ENCODE results near the gene STXBP6. TPM values are rescaled to one million over a fixed set of nuclear protein-coding genes. Genes with fewer than 3 reads are reported as not detected.

STXBP6 gene
- polyA plus RNA-seq, 1 donor (not counting 4 experiments of a cell fraction or from before 2014, with no cell fraction given), result 1.4 TPM

GRCh38 chr14:24861083-24861630 lies 188.8 kb downstream of the STXBP6 start:
- H3K27ac ChIP-seq (ENCODE audit: control insufficient read depth, insufficient read depth, low read length), result peak overlapping the region; percentile 45

DNA sequence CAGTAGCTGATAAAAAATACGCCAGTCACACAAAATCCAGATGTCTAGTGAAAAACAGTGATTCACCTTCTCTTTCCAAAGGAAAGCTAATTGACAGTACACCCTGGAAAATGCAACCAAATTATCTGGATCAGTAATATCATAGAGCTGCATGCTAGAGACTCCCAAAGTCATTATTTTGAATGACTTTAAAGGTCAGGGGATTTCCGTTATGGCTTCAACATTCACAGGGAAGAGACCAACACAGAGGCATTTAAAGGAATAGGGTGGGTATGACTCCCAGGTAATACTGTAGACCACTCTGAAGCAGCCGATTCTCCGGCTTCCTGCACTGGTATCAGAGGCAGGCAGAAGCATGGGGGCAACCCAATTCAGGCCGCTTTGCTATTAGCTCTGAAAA lies 190.4 kb downstream of the STXBP6 start:
- no peaks in the 10 kb centered on the region for H3K36me3 ChIP-seq (ENCODE audit: control insufficient read depth in 2 of 2, extremely low read depth in 1 of 2, insufficient read depth in 2 of 2, low read length in 2 of 2)
- no peak overlapping the region for H3K9ac ChIP-seq (ENCODE audit: control insufficient read depth, extremely low read depth, insufficient read depth, low read length)
- H3K27ac ChIP-seq (ENCODE audit: control insufficient read depth, insufficient read depth, low read length), result no peak overlapping the region
- H3K79me2 ChIP-seq (ENCODE audit: control insufficient read depth, insufficient read depth, low read length), result no peaks in the 10 kb centered on the region
- H3K4me1 ChIP-seq (ENCODE audit: control insufficient read depth, extremely low read depth, insufficient read depth, low read length), result peaks cover 6% of the 10 kb centered on the region
- dilution Hi-C loops (cut with MboI; ENCODE audit: extremely low pct_ligation_motif_present, low sequenced_read_pairs), result no loop called here
- H3K27me3 ChIP-seq (ENCODE audit: control insufficient read depth, extremely low read depth, insufficient read depth, low read length), result no peaks in the 10 kb centered on the region
- no peaks in the 10 kb centered on the region for H4K20me1 ChIP-seq (ENCODE audit: control insufficient read depth, extremely low read depth, insufficient read depth, low read length)
- DNase-seq (ENCODE audit: low read depth, low spot score), result no peak
- FAIRE-seq, result no peak
- no peak overlapping the region for H3K4me3 ChIP-seq (ENCODE audit: control insufficient read depth in 2 of 3, extremely low read depth in 1 of 3, insufficient read depth in 2 of 3, low read depth in 1 of 3, low read length in 3 of 3)
- H3K9me1 ChIP-seq (ENCODE audit: control insufficient read depth, extremely low read depth, insufficient read depth, low read length), result no peaks in the 10 kb centered on the region
- no peaks in the 10 kb centered on the region for H3K9me3 ChIP-seq (ENCODE audit: control insufficient read depth, low read depth, low read length)
- no peak overlapping the region for H2AFZ ChIP-seq (ENCODE audit: control insufficient read depth, low read length)
- TF ChIP-seq CTCF (optimal IDR thresholded peaks at IDR 0.05 in 1 of 3, IDR thresholded peaks at IDR 0.05 in 1 of 3, conservative IDR thresholded peaks at IDR 0.05 in 1 of 3; ENCODE audit: extremely low read depth in 1 of 3, insufficient read depth in 2 of 3, low read length in 3 of 3) (no peak), EZH2 (IDR thresholded peaks at IDR 0.05; ENCODE audit: low read length) (no peak)
- H3K4me2 ChIP-seq (ENCODE audit: control insufficient read depth, extremely low read depth, insufficient read depth, low read depth, low read length), result no peak overlapping the region

More at GRCh38 chr14:24861083-24861630, 188.8 kb downstream of the STXBP6 start:
- H3K4me1 ChIP-seq (ENCODE audit: control insufficient read depth, extremely low read depth, insufficient read depth, low read length), result peaks cover 6% of the 10 kb centered on the region
- peak overlapping the region; percentile 20 to 54 (median 40) for H3K4me3 ChIP-seq (ENCODE audit: control insufficient read depth in 2 of 3, extremely low read depth in 1 of 3, insufficient read depth in 2 of 3, low read depth in 1 of 3, low read length in 3 of 3)
- H3K79me2 ChIP-seq (ENCODE audit: control insufficient read depth, insufficient read depth, low read length), result no peaks in the 10 kb centered on the region
- H2AFZ ChIP-seq (ENCODE audit: control insufficient read depth, low read length), result peak overlapping the region; percentile 82
- no peaks in the 10 kb centered on the region for H3K9me1 ChIP-seq (ENCODE audit: control insufficient read depth, extremely low read depth, insufficient read depth, low read length)
- TF ChIP-seq EZH2 (IDR thresholded peaks at IDR 0.05; ENCODE audit: low read length), result no peak
- no peak for TF ChIP-seq CTCF (optimal IDR thresholded peaks at IDR 0.05 in 1 of 3, IDR thresholded peaks at IDR 0.05 in 1 of 3, conservative IDR thresholded peaks at IDR 0.05 in 1 of 3; ENCODE audit: extremely low read depth in 1 of 3, insufficient read depth in 2 of 3, low read length in 3 of 3)
- H3K27me3 ChIP-seq (ENCODE audit: control insufficient read depth, extremely low read depth, insufficient read depth, low read length), result no peaks in the 10 kb centered on the region
- no peaks in the 10 kb centered on the region for H4K20me1 ChIP-seq (ENCODE audit: control insufficient read depth, extremely low read depth, insufficient read depth, low read length)
- H3K4me2 ChIP-seq (ENCODE audit: control insufficient read depth, extremely low read depth, insufficient read depth, low read depth, low read length), result peak overlapping the region; percentile 67
- no peaks in the 10 kb centered on the region for H3K36me3 ChIP-seq (ENCODE audit: control insufficient read depth in 2 of 2, extremely low read depth in 1 of 2, insufficient read depth in 2 of 2, low read length in 2 of 2)
- DNase-seq (ENCODE audit: low read depth, low spot score) (peak; percentile 4), FAIRE-seq (peak; percentile 26)
- H3K9ac ChIP-seq (ENCODE audit: control insufficient read depth, extremely low read depth, insufficient read depth, low read length), result peak overlapping the region; percentile 20
- dilution Hi-C loops (cut with MboI; ENCODE audit: extremely low pct_ligation_motif_present, low sequenced_read_pairs), result no loop called here
- H3K9me3 ChIP-seq (ENCODE audit: control insufficient read depth, low read depth, low read length), result no peaks in the 10 kb centered on the region
